ENCODE measurements around the gene IDH2. TPM values are rescaled to one million over a fixed set of nuclear protein-coding genes. Genes with fewer than 3 reads are reported as not detected.

Gene IDH2
- total RNA-seq, 3 donors from 2014 or later (not counting 1 experiment from before 2014, with no cell fraction given): 72.3 to 91.5 (median 81.0) TPM

- Mint-ChIP-seq H3K27me3 (ENCODE audit: low read depth in 2 of 2) (peaks cover 0 to 3% of the 10 kb centered on the region in 2 donors), H3K9me3 (no peaks in the 10 kb centered on the region), H3K36me3 (no peaks in the 10 kb centered on the region), H3K4me1 (peaks cover 34 to 35% of the 10 kb centered on the region in 2 donors), H3K4me3 (peak overlapping the region; percentile 86), H3K27ac (peak overlapping the region; percentile 84 to 100)
- Histone ChIP-seq H3K4me3 (ENCODE audit: low read length) (no peak overlapping the region), H3K4me1 (ENCODE audit: control insufficient read depth, insufficient read depth, low read length) (peaks cover 39% of the 10 kb centered on the region), H3K36me3 (ENCODE audit: control insufficient read depth, insufficient read depth, low read length) (no peaks in the 10 kb centered on the region), H3K27ac (ENCODE audit: low read length) (no peak overlapping the region), H3K9me3 (ENCODE audit: control insufficient read depth, insufficient read depth, low read length) (no peaks in the 10 kb centered on the region), H3K27me3 (ENCODE audit: control insufficient read depth, insufficient read depth, low read length) (no peaks in the 10 kb centered on the region)
- intact Hi-C loops (cut with micrococcal nuclease): no loop called here
- ATAC-seq (no peak), DNase-seq (no peak)
- no peak for TF ChIP-seq CTCF (IDR thresholded peaks at IDR 0.05)
- 98% methylated on average over 5 of the region's 5 CpGs for WGBS (ENCODE audit: insufficient coverage)
These were observed 1.5 kb upstream of the IDH2 start for GRCh38 chr15:90103701-90104329.

GRCh38 chr15:90101130-90101968, 919 bp downstream of the IDH2 start:
- H3K27me3 ChIP-seq (ENCODE audit: control insufficient read depth, insufficient read depth, low read length): no peaks in the 10 kb centered on the region
- peak overlapping the region; percentile 68 for H3K4me3 ChIP-seq (ENCODE audit: low read length)
- H3K4me3 Mint-ChIP-seq: peak overlapping the region; percentile 90
- peak overlapping the region; percentile 94 to 100 for H3K27ac Mint-ChIP-seq
- ATAC-seq (no peak), DNase-seq (peak in 1 of 2 donors; percentile 66)
- H3K4me1 Mint-ChIP-seq: peaks cover 58 to 60% of the 10 kb centered on the region in 2 donors
- no peaks in the 10 kb centered on the region for H3K27me3 Mint-ChIP-seq (ENCODE audit: low read depth in 2 of 2)
- no peaks in the 10 kb centered on the region for H3K36me3 Mint-ChIP-seq
- H3K9me3 ChIP-seq (ENCODE audit: control insufficient read depth, insufficient read depth, low read length): no peaks in the 10 kb centered on the region
- H3K36me3 ChIP-seq (ENCODE audit: control insufficient read depth, insufficient read depth, low read length): no peaks in the 10 kb centered on the region
- H3K9me3 Mint-ChIP-seq: no peaks in the 10 kb centered on the region
- no peak for TF ChIP-seq CTCF (IDR thresholded peaks at IDR 0.05)
- peaks cover 57% of the 10 kb centered on the region for H3K4me1 ChIP-seq (ENCODE audit: control insufficient read depth, insufficient read depth, low read length)
- WGBS (ENCODE audit: insufficient coverage): 8% methylated on average over 40 of the region's 40 CpGs
- peak overlapping the region; percentile 90 for H3K27ac ChIP-seq (ENCODE audit: low read length)
- intact Hi-C loops (cut with micrococcal nuclease): no loop called here

- Mint-ChIP-seq H3K27me3 (ENCODE audit: low read depth in 2 of 2) (no peaks in the 10 kb centered on the region), H3K27ac (peak overlapping the region; percentile 94 to 100)
These were observed 2.1 kb downstream of the IDH2 start for GRCh38 chr15:90099868-90100831.

More at GRCh38 chr15:90099868-90100831, 2.1 kb downstream of the IDH2 start:
- no peaks in the 10 kb centered on the region for H3K9me3 Mint-ChIP-seq
- DNase-seq (peak in 1 of 2 donors; percentile 65), ATAC-seq (no peak)
- H3K4me1 Mint-ChIP-seq: peaks cover 70 to 72% of the 10 kb centered on the region in 2 donors
- peak overlapping the region; percentile 90 for H3K27ac ChIP-seq (ENCODE audit: low read length)
- H3K27me3 ChIP-seq (ENCODE audit: control insufficient read depth, insufficient read depth, low read length): no peaks in the 10 kb centered on the region
- 65% methylated on average over 10 of the region's 11 CpGs for WGBS (ENCODE audit: insufficient coverage)
- H3K36me3 Mint-ChIP-seq: no peaks in the 10 kb centered on the region
- peaks cover 69% of the 10 kb centered on the region for H3K4me1 ChIP-seq (ENCODE audit: control insufficient read depth, insufficient read depth, low read length)
- intact Hi-C loops (cut with micrococcal nuclease): loop anchor here (5.0 kb wide), 1 partner anchor 132 kb away; the partner anchor contains the start of genes CIB1 and GDPGP1
- peak overlapping the region; percentile 90 for H3K4me3 Mint-ChIP-seq
- no peaks in the 10 kb centered on the region for H3K36me3 ChIP-seq (ENCODE audit: control insufficient read depth, insufficient read depth, low read length)
- no peak for TF ChIP-seq CTCF (IDR thresholded peaks at IDR 0.05)
- no peaks in the 10 kb centered on the region for H3K9me3 ChIP-seq (ENCODE audit: control insufficient read depth, insufficient read depth, low read length)
- H3K4me3 ChIP-seq (ENCODE audit: low read length): no peak overlapping the region
